GM12878 (cell line): ENCODE results near the gene TRABD2A.

Experiments used
- CTCF ChIP-seq, 3 experiments: IDR thresholded peaks in 2 of 3; conservative IDR thresholded peaks in 1 of 3; 2 replicates each; pipeline ENCODE4 v1.5.1; 2011; ENCODE audit warnings: low read depth in 3 of 3, low read length in 3 of 3, mild to moderate bottlenecking in 3 of 3, control low read depth in 2 of 3, moderate library complexity in 2 of 3, inconsistent platforms in 1 of 3, mixed read lengths in 1 of 3; ENCODE audit not compliant: control insufficient read depth in 2 of 3, insufficient read depth in 1 of 3; ENCODE audit errors: extremely low read depth in 1 of 3
- ETV6 ChIP-seq, 2 experiments: fragments of 450-650 bp in 1 of 2; IDR thresholded peaks in 1 of 2; conservative IDR thresholded peaks in 1 of 2; 2 replicates each; pipeline ENCODE4 v1.6.1; 2014; ENCODE audit warnings: antibody characterized with exemption in 1 of 2, borderline replicate concordance in 1 of 2, low read depth in 1 of 2, mild to moderate bottlenecking in 1 of 2, moderate library complexity in 1 of 2
- RAD21 ChIP-seq: IDR thresholded peaks from 2 replicates; pipeline ENCODE4 v1.6.1; 2011; ENCODE audit warnings: mild to moderate bottlenecking, low read depth, low read length, moderate library complexity; ENCODE audit not compliant: insufficient read depth
- ZBTB33 ChIP-seq: fragments of 450-650 bp; IDR thresholded peaks from 2 replicates; pipeline ENCODE4 v1.6.1; 2017; ENCODE audit warnings: mild to moderate bottlenecking

- TF ChIP-seq CTCF (IDR thresholded peaks at IDR 0.05 in 2 of 3, conservative IDR thresholded peaks at IDR 0.05 in 1 of 3; ENCODE audit: control insufficient read depth in 2 of 3, extremely low read depth in 1 of 3, insufficient read depth in 1 of 3, low read depth in 3 of 3, low read length in 3 of 3) (no peak), ZBTB33 (no peak), ETV6 (conservative IDR thresholded peaks at IDR 0.05 in 1 of 2, IDR thresholded peaks at IDR 0.05 in 1 of 2; ENCODE audit: borderline replicate concordance in 1 of 2, low read depth in 1 of 2) (no peak), RAD21 (no peak)
Observed at GRCh38 chr2:84830095-84830494, 50.8 kb downstream of the TRABD2A start.
